Chondrocyte (in vitro differentiated cells): Measurements from ENCODE around the gene PSMA4. TPM values are rescaled to one million over a fixed set of nuclear protein-coding genes. Genes with fewer than 3 reads are reported as not detected.

ENCODE experiments used
- DNase-seq: peaks from one replicate; pipeline ENCODE4 v3.0.0; 2021; ENCODE audit warnings: mixed read lengths, low spot score
- H3K27ac Mint-ChIP-seq: one replicate; pipeline ENCODE4 v1.8.0; 2021; ENCODE audit warnings: mild to moderate bottlenecking, moderate library complexity, mixed read lengths; ENCODE audit not compliant: unreplicated experiment
- H3K27me3 Mint-ChIP-seq: 2 replicates; pipeline ENCODE4 v1.8.0; 2021; ENCODE audit warnings: low read depth, mixed read lengths
- H3K36me3 Mint-ChIP-seq: 2 replicates; pipeline ENCODE4 v1.8.0; 2021; ENCODE audit warnings: low read depth, mixed read lengths
- H3K4me1 Mint-ChIP-seq: 2 replicates; pipeline ENCODE4 v1.8.0; 2021; ENCODE audit warnings: low read depth, mild to moderate bottlenecking, mixed read lengths
- H3K4me3 Mint-ChIP-seq: one replicate; pipeline ENCODE4 v1.8.0; 2021; ENCODE audit warnings: mild to moderate bottlenecking, moderate library complexity, mixed read lengths; ENCODE audit not compliant: unreplicated experiment
- H3K9me3 Mint-ChIP-seq: 2 replicates; pipeline ENCODE4 v1.8.0; 2021; ENCODE audit warnings: low read depth, mixed read lengths
- long read RNA-seq: library from polyadenylated mRNA; stranded (forward); transcript quantifications from one replicate; pipeline ENCODE4 v2.0.0, GENCODE V29; 2021
- total RNA-seq: library from RNA; stranded (reverse); gene quantifications from 3 replicates; pipeline ENCODE4 v1.2.1, GENCODE V29; 2021
- TF ChIP-seq, protein P1 (sequence below): fragments of 200-600 bp; sonication (generic); IDR thresholded peaks from 2 replicates; pipeline ENCODE4 v1.5.0; 2021; ENCODE audit warnings: antibody characterized with exemption, mild to moderate bottlenecking, moderate library complexity

PSMA4 gene
- 155 to 184 TPM (median 162 TPM) in 3 replicates for total RNA-seq
- long read RNA-seq, full-length matches to known transcripts, result 124 of 135 reads
- long read RNA-seq, partial matches to known transcripts, result 5 of 135 reads
- long read RNA-seq, other reads (novel, unspliced or antisense), result 6 of 135 reads

DNA sequence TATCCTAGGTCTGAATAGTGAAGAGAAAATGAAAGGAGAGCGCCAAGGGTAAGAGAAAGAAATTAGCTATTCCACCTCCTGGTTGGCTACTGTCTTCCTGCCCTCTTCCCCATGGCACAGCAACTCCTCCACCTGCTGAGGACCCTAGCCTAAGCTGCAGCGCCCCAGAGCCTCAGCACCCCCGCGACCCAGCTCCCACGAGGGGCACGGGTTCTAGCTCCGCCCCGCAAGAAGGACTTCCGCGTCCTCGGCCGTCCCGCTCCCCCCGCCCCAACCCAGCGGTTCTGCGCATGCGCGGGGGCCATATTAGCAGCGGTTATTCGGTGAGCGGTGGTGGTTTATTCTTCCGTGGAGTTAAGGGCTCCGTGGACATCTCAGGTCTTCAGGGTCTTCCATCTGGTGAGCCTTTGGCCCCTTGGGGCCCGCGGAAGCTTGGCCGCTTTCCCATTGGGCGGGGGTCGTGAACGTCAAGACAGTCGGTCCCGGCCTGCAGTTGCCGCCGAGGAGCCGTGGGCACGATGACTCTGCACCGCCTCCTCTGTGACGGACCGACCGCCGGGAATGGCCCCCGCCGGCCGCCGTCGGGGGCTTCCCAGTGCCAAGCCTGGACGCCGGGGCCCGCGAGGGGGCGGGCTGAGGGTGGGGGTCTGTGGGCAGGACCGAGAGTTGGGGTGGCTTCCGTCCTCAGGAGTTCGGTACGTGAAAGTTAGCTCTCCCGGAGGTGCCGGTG, at the start of gene PSMA4:
Gene PSMA4, plus strand, starts transcription at position 304 of the 730 bp plus-strand sequence. CDS start 1,484 bp downstream, outside the sequence.
- Mint-ChIP-seq H3K36me3 (peaks cover 11% of the 10 kb centered on the region), H3K4me1 (peaks cover 15% of the 10 kb centered on the region), H3K9me3 (no peaks in the 10 kb centered on the region), H3K4me3 (peak within 1 kb of the TSS; percentile 96), H3K27ac (peak within 1 kb of the TSS; percentile 100), H3K27me3 (no peaks in the 10 kb centered on the region)
- DNase-seq, result peak; percentile 95
- TF ChIP-seq, protein P1, sequence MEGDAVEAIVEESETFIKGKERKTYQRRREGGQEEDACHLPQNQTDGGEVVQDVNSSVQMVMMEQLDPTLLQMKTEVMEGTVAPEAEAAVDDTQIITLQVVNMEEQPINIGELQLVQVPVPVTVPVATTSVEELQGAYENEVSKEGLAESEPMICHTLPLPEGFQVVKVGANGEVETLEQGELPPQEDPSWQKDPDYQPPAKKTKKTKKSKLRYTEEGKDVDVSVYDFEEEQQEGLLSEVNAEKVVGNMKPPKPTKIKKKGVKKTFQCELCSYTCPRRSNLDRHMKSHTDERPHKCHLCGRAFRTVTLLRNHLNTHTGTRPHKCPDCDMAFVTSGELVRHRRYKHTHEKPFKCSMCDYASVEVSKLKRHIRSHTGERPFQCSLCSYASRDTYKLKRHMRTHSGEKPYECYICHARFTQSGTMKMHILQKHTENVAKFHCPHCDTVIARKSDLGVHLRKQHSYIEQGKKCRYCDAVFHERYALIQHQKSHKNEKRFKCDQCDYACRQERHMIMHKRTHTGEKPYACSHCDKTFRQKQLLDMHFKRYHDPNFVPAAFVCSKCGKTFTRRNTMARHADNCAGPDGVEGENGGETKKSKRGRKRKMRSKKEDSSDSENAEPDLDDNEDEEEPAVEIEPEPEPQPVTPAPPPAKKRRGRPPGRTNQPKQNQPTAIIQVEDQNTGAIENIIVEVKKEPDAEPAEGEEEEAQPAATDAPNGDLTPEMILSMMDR, result peak; percentile 60

GRCh38 chr15:78492872-78493271, 47.4 kb upstream of the PSMA4 start:
- Mint-ChIP-seq H3K4me3 (no peak overlapping the region), H3K36me3 (peaks cover 46% of the 10 kb centered on the region), H3K27ac (peak overlapping the region; percentile 45), H3K4me1 (peaks cover 2% of the 10 kb centered on the region), H3K9me3 (no peaks in the 10 kb centered on the region), H3K27me3 (no peaks in the 10 kb centered on the region)
- DNase-seq, result no peak
- TF ChIP-seq, protein P1, result no peak

GRCh38 chr15:78501857-78502256, 38.4 kb upstream of the PSMA4 start:
- no peak for DNase-seq
- no peak overlapping the region for H3K4me3 Mint-ChIP-seq
- H3K27me3 Mint-ChIP-seq, result no peaks in the 10 kb centered on the region
- no peak overlapping the region for H3K27ac Mint-ChIP-seq
- H3K4me1 Mint-ChIP-seq, result peaks cover 6% of the 10 kb centered on the region
- peaks cover 27% of the 10 kb centered on the region for H3K36me3 Mint-ChIP-seq
- TF ChIP-seq, protein P1, result no peak
- H3K9me3 Mint-ChIP-seq, result peaks cover 5% of the 10 kb centered on the region

- Mint-ChIP-seq H3K4me3 (no peak overlapping the region), H3K27me3 (no peaks in the 10 kb centered on the region), H3K4me1 (peaks cover 9% of the 10 kb centered on the region), H3K27ac (no peak overlapping the region), H3K9me3 (peaks cover 5% of the 10 kb centered on the region), H3K36me3 (peaks cover 22% of the 10 kb centered on the region)
- TF ChIP-seq, protein P1, result no peak
- no peak for DNase-seq
These were observed 37.6 kb upstream of the PSMA4 start for GRCh38 chr15:78502641-78503040.

GRCh38 chr15:78506971-78507830, 33.0 kb upstream of the PSMA4 start, which contains the start of gene HYKK:
HYKK (plus strand) TSS chr15:78507577; CDS start chr15:78513089, 5,512 bp downstream.
- Mint-ChIP-seq H3K27me3 (no peaks in the 10 kb centered on the region), H3K9me3 (no peaks in the 10 kb centered on the region), H3K4me1 (peaks cover 15% of the 10 kb centered on the region), H3K27ac (peak within 1 kb of the TSS; percentile 92), H3K36me3 (no peaks in the 10 kb centered on the region), H3K4me3 (peak within 1 kb of the TSS; percentile 83)
- TF ChIP-seq, protein P1, result peak; percentile 39
- peak; percentile 97 for DNase-seq
